Measurements from ENCODE around the gene RAB31. TPM values are rescaled to one million over a fixed set of nuclear protein-coding genes. Genes with fewer than 3 reads are reported as not detected.

Gene RAB31
- total RNA-seq, 4 donors from 2014 or later = 13.1 to 18.4 (median 16.9) TPM

GRCh38 chr18:9866627-9867026 lies 158.5 kb downstream of the RAB31 start:
- in situ Hi-C loops (cut with MboI; ENCODE audit: low pct_ligation_motif_present in 1 of 4, low pct_unique_long_range_greater_than_20kb in 1 of 4, low sequenced_read_pairs in 3 of 4) (no loop called here), intact Hi-C loops (cut with DNase I; ENCODE audit: low total_unique reads) (no loop called here)
- no peaks in the 10 kb centered on the region for H3K36me3 ChIP-seq
- H3K4me1 ChIP-seq = peaks cover 17 to 24% (median 20%) of the 10 kb centered on the region in 4 donors
- TF ChIP-seq POLR2A (IDR thresholded peaks at IDR 0.05) = no peak
- no peak for TF ChIP-seq CTCF (IDR thresholded peaks at IDR 0.05)
- TF ChIP-seq EP300 (IDR thresholded peaks at IDR 0.05; ENCODE audit: low read depth) = no peak
- TF ChIP-seq POLR2AphosphoS5 (IDR thresholded peaks at IDR 0.05) = no peak
- WGBS, 2 donors (ENCODE audit: low coverage in 1 of 2) = 84% methylated on average over 3 of the region's 3 CpGs; no CpG with 5 or more reads in 1 of the 2 donors
- H3K4me3 ChIP-seq = no peak overlapping the region
- H3K9me3 ChIP-seq = peaks cover 4 to 5% of the 10 kb centered on the region in 2 donors
- H3K27me3 ChIP-seq = no peaks in the 10 kb centered on the region
- no peak overlapping the region for H3K27ac ChIP-seq
- no peak for DNase-seq

- Histone ChIP-seq H3K27me3 (no peaks in the 10 kb centered on the region), H3K36me3 (no peaks in the 10 kb centered on the region), H3K4me3 (no peak overlapping the region), H3K9me3 (peaks cover 4 to 5% of the 10 kb centered on the region in 2 donors), H3K27ac (no peak overlapping the region), H3K4me1 (peaks cover 17 to 24% (median 20%) of the 10 kb centered on the region in 4 donors)
- WGBS, 2 donors (ENCODE audit: low coverage in 1 of 2) = 50 to 89% methylated on average over 1 to 4 of the region's 4 CpGs
- no peak for DNase-seq
- intact Hi-C loops (cut with DNase I; ENCODE audit: low total_unique reads) (no loop called here), in situ Hi-C loops (cut with MboI; ENCODE audit: low pct_ligation_motif_present in 1 of 4, low pct_unique_long_range_greater_than_20kb in 1 of 4, low sequenced_read_pairs in 3 of 4) (no loop called here)
- TF ChIP-seq POLR2A (IDR thresholded peaks at IDR 0.05) = no peak
- no peak for TF ChIP-seq CTCF (IDR thresholded peaks at IDR 0.05)
- no peak for TF ChIP-seq EP300 (IDR thresholded peaks at IDR 0.05; ENCODE audit: low read depth)
- no peak for TF ChIP-seq POLR2AphosphoS5 (IDR thresholded peaks at IDR 0.05)
Measured at GRCh38 chr18:9867071-9867594, 159.0 kb downstream of the RAB31 start.

GRCh38 chr18:9868857-9869714 lies 161.0 kb downstream of the RAB31 start:
- Histone ChIP-seq H3K4me3 (no peak overlapping the region), H3K27me3 (no peaks in the 10 kb centered on the region), H3K9me3 (peaks cover 4 to 5% of the 10 kb centered on the region in 2 donors), H3K36me3 (no peaks in the 10 kb centered on the region), H3K27ac (peak overlapping the region; percentile 50 to 70 (median 66)), H3K4me1 (peaks cover 17 to 24% (median 20%) of the 10 kb centered on the region in 4 donors)
- in situ Hi-C loops (cut with MboI; ENCODE audit: low pct_ligation_motif_present in 1 of 4, low pct_unique_long_range_greater_than_20kb in 1 of 4, low sequenced_read_pairs in 3 of 4) = no loop called here
- TF ChIP-seq POLR2A (IDR thresholded peaks at IDR 0.05) (no peak), CTCF (IDR thresholded peaks at IDR 0.05) (no peak), POLR2AphosphoS5 (IDR thresholded peaks at IDR 0.05) (no peak), EP300 (IDR thresholded peaks at IDR 0.05; ENCODE audit: low read depth) (no peak)
- 20 to 45% methylated on average over 3 to 6 of the region's 6 CpGs for WGBS, 2 donors (ENCODE audit: low coverage in 1 of 2)
- intact Hi-C loops (cut with DNase I; ENCODE audit: low total_unique reads) = no loop called here
- DNase-seq = peak; percentile 33

- in situ Hi-C loops (cut with MboI; ENCODE audit: low pct_ligation_motif_present in 1 of 4, low pct_unique_long_range_greater_than_20kb in 1 of 4, low sequenced_read_pairs in 3 of 4) (no loop called here), intact Hi-C loops (cut with DNase I; ENCODE audit: low total_unique reads) (no loop called here)
- TF ChIP-seq CTCF (IDR thresholded peaks at IDR 0.05) (no peak), POLR2AphosphoS5 (IDR thresholded peaks at IDR 0.05) (peak in 2 of 3 donors; percentile 35 to 76)
- no peaks in the 10 kb centered on the region for H3K27me3 ChIP-seq
- H3K9me3 ChIP-seq = peaks cover 4 to 5% of the 10 kb centered on the region in 2 donors
- DNase-seq = peak; percentile 28
- peaks cover 17 to 24% (median 20%) of the 10 kb centered on the region in 4 donors for H3K4me1 ChIP-seq
- no peaks in the 10 kb centered on the region for H3K36me3 ChIP-seq
- peak overlapping the region; percentile 50 to 70 (median 56) for H3K27ac ChIP-seq
- no peak overlapping the region for H3K4me3 ChIP-seq
- WGBS, 2 donors (ENCODE audit: low coverage in 1 of 2) = 58 to 59% methylated on average over 9 of the region's 9 CpGs
Measured at GRCh38 chr18:9869715-9870430, 161.8 kb downstream of the RAB31 start.
